Right forelimb (tissue), 1 donor: Measurements from ENCODE around the gene LBR.
"Not testable (repeated sequence)": the region's sequence is repeated elsewhere in the genome, so short reads cannot be mapped to it uniquely, and the experiment has no call there.

Experiments
- DNase-seq: peaks from one replicate; pipeline ENCODE4 v3.0.0-alpha.2; 2018

The LBR gene

DNA sequence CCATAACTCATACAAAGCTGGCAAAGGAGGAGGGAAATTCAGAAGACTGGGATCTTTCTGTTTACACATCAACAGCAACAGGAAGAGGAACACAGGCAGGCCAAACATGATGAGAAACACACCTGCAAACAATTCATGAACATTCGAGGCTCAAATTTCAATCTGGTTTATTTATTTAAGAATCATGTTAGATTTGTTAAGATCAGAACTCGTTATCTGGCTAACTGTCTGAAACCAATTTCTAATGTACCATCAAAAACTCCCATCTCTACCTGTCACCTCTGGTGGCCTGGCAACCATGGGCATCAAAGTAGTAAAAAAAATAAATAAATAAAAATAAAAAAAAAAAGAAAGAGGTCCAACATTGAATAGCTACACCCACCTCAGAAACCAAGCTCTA is 9.8 kb downstream of the LBR start:
- DNase-seq: no peak

- DNase-seq: no peak
These were observed 11.7 kb downstream of the LBR start for GRCh38 chr1:225415967-225416745.

- DNase-seq: no peak
These were observed 12.5 kb downstream of the LBR start for GRCh38 chr1:225415307-225415706.

DNA sequence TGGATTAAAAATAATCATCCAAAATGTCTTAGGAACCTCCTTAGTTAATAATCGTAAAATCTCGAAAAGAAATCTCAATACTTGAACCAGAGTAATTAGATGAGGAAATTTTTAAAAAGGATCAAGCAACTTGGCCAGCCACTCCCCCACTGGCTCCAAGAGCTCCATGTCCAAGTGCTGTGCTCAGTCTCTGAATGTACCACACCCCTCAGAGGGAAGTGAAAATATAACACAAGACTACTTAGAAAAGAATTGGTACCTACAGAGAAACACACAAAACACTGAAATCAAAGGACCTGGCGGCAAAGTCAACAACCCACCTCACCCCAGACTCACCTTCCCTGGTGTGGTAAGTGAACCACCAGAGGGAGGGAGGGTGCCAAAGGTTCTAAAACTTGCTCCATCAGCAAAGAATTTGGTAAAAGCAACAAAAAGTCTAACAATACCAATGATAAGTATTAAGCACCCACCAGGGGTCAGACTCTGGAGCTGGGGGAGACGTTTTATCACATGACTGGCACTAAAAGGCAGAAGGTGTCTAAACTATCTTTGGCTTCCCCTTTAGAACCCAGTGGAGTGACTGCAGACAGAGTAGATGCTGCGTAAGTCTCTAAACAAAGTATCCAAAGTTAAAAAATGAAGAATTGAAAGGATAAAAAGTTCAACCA is 14.0 kb downstream of the LBR start:
- DNase-seq: no peak

GRCh38 chr1:225412803-225413351 is 15.0 kb downstream of the LBR start:
- DNase-seq: no peak

- DNase-seq: no peak
These were observed 15.5 kb downstream of the LBR start for GRCh38 chr1:225412321-225412720.

- no peak for DNase-seq
These were observed 17.8 kb downstream of the LBR start for GRCh38 chr1:225410036-225410435.

GRCh38 chr1:225409051-225409450 is 18.8 kb downstream of the LBR start:
- DNase-seq: no peak

DNA sequence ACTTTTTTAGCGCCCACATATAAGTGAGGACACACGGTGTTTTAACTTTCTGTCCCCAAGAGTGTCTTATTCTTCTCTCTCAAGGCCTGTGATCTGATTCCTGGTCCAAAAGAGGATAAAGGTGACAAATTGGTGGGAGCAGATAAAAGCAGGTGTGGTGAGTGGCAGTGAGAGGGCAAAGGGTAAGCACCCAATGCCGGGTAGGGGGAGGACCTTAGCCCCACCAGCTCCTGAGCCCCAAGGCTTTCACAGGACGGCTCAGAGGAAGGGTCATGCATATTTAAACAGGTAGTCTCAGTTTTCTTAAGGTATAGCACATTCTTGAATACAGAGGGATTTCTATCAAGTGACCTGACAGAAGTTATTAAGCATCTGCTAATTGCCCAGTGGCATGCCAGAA is 19.6 kb downstream of the LBR start:
- DNase-seq: no peak

GRCh38 chr1:225407755-225408154 is 20.1 kb downstream of the LBR start:
- DNase-seq: no peak

DNA sequence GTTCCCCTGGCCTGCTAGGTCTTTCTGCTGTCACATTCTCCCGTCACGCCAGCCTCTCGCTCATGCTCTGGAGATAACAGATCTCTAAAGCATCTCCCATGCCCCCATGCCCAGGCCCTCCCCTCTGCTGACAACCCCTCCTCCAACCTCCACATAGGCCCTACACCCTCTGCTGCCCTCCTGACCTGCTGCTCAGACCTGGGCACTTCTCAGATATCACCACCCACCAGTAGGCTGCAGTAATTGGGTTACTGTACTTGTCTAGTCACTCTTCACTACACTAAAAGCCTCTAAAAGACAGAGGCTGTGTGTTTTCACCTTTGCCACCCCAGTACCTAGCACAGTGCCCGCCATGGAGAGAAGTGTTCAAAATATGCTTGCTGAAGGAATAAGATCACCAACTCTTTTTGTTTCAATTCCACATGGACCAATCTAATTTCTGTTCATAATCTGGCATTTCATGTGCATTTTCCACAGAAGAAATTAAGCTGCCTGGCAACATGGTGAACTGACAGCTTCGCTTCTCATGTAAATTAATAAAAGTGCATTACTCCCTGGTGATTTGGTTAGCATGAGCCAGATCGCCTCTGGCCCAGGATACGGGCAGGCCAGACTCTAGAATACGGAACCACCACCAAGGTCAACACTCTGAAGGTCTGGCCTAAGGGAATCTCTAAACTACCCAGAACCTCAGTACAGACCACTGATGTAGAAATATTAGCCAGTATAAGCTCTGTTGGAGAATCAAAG is 20.7 kb downstream of the LBR start:
- no peak for DNase-seq

GRCh38 chr1:225400968-225401367 is 26.9 kb downstream of the LBR start:
- no peak for DNase-seq

DNA sequence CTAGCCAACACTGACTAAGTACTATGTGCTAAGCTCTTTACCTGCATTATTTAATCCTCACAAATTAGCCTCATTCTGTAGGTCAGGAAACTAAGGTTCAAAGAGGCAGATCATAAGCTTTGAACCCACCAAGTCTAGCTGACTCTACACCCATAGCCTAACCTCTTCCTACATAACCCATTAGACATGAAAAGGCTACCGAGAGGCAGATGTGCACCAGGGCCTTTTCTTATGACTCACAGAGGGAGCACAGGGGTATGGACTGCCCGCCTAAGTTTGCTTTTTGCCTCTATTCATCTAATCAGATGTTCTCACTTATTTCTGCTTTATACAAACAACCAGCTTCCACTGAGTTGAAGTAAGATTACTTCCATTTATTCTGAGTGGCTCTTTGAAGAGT is 31.5 kb downstream of the LBR start:
- DNase-seq: no peak

DNA sequence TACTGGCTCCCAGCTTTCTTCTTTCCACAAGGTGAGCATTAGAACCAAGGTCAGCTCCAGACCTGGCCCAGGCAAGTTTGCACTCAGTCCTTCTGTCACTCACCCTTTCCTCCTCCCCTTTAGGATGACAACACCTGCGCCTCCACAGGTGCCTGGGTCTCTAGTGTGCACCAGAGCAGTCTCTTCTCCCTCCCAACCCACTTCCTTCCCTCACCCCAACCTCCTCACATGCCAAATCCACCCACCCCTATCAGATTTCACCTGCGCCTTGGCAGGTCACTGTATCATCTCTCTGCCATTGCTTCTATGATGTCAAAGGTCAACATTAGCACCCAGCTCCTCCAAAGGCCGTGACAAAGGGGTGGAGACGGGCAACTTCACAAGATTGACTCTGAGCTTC is 38.0 kb downstream of the LBR start:
- DNase-seq: no peak

- no peak for DNase-seq
These were observed 39.5 kb downstream of the LBR start for GRCh38 chr1:225388372-225388771.

- not testable (repeated sequence) for DNase-seq
These were observed 41.0 kb downstream of the LBR start for GRCh38 chr1:225386860-225387259.

DNA sequence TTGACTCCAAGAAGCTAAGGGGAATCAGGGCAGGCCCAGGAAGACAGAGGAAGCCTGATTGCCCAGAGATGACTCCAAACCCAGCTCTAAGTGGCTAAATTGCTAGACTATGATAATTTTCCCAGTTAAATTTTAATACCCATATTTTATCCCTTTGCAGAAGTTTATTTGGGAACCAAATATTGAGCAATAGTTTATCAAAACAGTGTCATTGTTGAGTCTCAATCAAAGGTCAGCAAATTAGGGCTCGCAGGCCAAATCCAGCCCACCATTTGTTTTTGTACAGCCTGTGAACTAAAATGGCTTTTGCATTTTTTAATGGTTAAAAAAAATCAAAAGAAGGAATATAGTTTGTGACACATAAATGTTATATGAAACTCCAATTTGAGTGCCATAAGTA is 47.1 kb downstream of the LBR start:
- DNase-seq: no peak

DNA sequence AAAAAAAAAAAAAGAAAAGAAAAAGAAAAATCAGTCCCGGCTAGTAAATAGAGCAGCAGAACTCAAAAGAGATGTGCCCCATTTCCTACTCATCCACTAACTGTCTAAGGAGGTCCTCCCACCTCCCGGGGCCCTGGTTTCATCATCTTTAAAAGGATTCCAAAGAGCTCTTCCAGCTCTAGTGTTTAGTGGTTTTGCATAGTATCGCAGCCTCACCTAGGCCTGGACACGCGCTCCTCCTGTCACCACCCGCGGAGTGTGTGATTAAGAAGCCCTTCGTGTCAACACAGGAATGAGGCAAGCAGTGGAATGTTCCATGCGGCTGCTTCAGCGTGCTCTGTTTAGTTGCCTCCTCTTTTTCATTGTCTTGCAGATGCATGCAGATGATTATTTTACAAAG is 49.0 kb downstream of the LBR start:
- no peak for DNase-seq

DNA sequence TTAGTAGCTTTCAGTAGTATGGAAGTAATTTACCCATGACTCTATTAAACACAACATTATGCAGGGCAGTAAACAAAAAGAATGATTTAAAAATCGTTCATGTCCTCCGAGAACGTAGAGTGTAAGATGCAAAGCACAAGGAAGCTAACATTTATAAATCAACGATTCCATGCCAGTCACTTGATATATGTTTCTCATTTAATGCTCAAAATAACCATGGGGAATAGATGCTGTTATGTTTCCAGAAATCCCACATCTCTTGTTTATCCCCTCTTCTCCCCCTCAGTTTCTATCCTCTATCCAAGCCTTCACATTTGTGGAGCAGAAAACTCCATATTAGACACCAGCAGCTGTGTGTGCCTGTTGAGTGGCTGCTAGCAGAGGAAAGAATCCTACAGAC is 52.8 kb downstream of the LBR start:
- no peak for DNase-seq

DNA sequence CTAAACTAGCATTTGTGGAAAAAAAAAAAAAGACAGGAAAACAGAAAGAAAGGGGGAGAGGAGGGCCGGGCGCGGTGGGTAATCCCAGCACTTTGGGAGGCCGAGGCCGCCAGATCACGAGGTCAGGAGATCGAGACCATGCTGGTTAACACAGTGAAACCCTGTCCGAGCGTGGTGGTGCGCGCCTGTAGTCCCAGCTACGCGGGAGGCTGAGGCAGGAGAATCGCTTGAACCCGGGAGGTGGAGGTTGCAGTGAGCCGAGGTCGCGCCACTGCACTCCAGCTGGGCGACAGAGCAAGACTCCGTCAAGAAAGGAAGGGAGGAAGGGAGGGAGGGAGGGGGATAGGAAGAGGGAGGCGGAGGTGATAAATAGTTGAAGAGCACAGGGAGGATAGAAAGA is 54.7 kb downstream of the LBR start:
- no peak for DNase-seq

GRCh38 chr1:225371366-225372010 is 56.4 kb downstream of the LBR start:
- DNase-seq: no peak

- DNase-seq: no peak
These were observed 59.7 kb downstream of the LBR start for GRCh38 chr1:225368036-225368552.

DNA sequence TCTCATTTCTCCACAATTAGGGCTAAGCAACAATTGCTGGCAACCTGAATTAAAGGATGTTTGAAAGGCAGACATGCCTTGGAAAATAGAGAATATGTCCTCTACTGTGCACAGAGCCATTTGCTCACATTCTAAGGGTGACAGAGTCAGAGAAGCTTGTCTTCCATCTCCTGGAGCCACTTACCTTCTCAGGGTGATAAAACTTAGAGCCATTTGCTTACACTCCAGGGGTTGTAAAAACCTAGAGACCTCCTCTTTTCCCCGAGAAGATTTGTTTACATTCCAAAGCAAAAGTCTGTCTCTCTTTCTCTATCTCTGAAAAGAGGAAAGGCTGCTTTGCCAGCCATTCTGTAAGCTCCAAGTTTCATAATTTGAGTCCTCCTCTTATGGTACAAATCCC is 61.3 kb downstream of the LBR start:
- DNase-seq: no peak
